CD4-positive, alpha-beta memory T cell (primary cell): ENCODE results near the gene PLGLB1. TPM values are rescaled to one million over a fixed set of nuclear protein-coding genes. Genes with fewer than 3 reads are reported as not detected.
"Not testable (repeated sequence)": the region's sequence is repeated elsewhere in the genome, so short reads cannot be mapped to it uniquely, and the experiment has no call there.

Experiments
- CTCF ChIA-PET: fragments of 350-600 bp; sonication (Branson Sonifier 250); formaldehyde crosslinking; loops from one replicate; lab custom pipeline; 2021; ENCODE audit warnings: inconsistent platforms; ENCODE audit not compliant: partially characterized antibody; lab: Charles Lee
- POLR2A ChIA-PET: fragments of 350-600 bp; sonication (Branson Sonifier 250); formaldehyde crosslinking; loops from one replicate; lab custom pipeline; 2021; ENCODE audit not compliant: partially characterized antibody; lab: Charles Lee
- DNase-seq, 5 donors: peaks; one replicate each; pipeline versions ENCODE4 v3.0.0 to v3.0.0-alpha.2; 2020 to 2022; ENCODE audit warnings: mixed read lengths in 1 of 5
- H3K27ac ChIP-seq: one replicate; pipeline ENCODE4 v1.7.0; 2013; ENCODE audit warnings: low read depth, low read length
- H3K27me3 ChIP-seq: 2 replicates; pipeline ENCODE4 v1.7.0; 2013; ENCODE audit warnings: mild to moderate bottlenecking, low read length, moderate library complexity; ENCODE audit not compliant: insufficient read depth
- H3K36me3 ChIP-seq: 2 replicates; pipeline ENCODE4 v1.7.0; 2013; ENCODE audit warnings: mild to moderate bottlenecking, low read length, moderate library complexity; ENCODE audit not compliant: insufficient read depth
- H3K4me1 ChIP-seq: 2 replicates; pipeline ENCODE4 v1.7.0; 2013; ENCODE audit warnings: mild to moderate bottlenecking, low read length, moderate library complexity; ENCODE audit not compliant: insufficient read depth
- H3K4me3 ChIP-seq, 2 donors: one replicate each; pipeline ENCODE4 v1.7.0; 2013; ENCODE audit warnings: low read length in 2 of 2, mild to moderate bottlenecking in 1 of 2
- H3K9me3 ChIP-seq, 2 donors: one replicate each; pipeline ENCODE4 v1.7.0; 2013; ENCODE audit warnings: low read length in 2 of 2, control low read depth in 1 of 2; ENCODE audit not compliant: control insufficient read depth in 1 of 2
- H3K27ac Mint-ChIP-seq, 7 donors: one replicate each; pipeline ENCODE4 v1.8.0; 2020 to 2021; ENCODE audit warnings: mixed read lengths in 7 of 7, mild to moderate bottlenecking in 6 of 7, inconsistent platforms in 3 of 7, moderate library complexity in 3 of 7
- H3K27me3 Mint-ChIP-seq, 2 donors: one replicate each; pipeline ENCODE4 v1.8.0; 2020 to 2021; ENCODE audit warnings: mixed read lengths in 2 of 2
- H3K36me3 Mint-ChIP-seq, 2 donors: one replicate each; pipeline ENCODE4 v1.8.0; 2020 to 2021; ENCODE audit warnings: mixed read lengths in 2 of 2, inconsistent platforms in 1 of 2, mild to moderate bottlenecking in 1 of 2
- H3K4me1 Mint-ChIP-seq, 4 donors: one replicate each; pipeline ENCODE4 v1.8.0; 2020 to 2021; ENCODE audit warnings: mixed read lengths in 4 of 4, mild to moderate bottlenecking in 1 of 4
- H3K4me3 Mint-ChIP-seq, 8 donors: one replicate each; pipeline ENCODE4 v1.8.0; 2020 to 2021; ENCODE audit warnings: mixed read lengths in 8 of 8, mild to moderate bottlenecking in 7 of 8, moderate library complexity in 6 of 8, inconsistent platforms in 3 of 8
- H3K9me3 Mint-ChIP-seq, 8 donors: one replicate each; pipeline ENCODE4 v1.8.0; 2020 to 2021; ENCODE audit warnings: mixed read lengths in 8 of 8, mild to moderate bottlenecking in 5 of 8, inconsistent platforms in 3 of 8, moderate library complexity in 1 of 8
- intact Hi-C: fragments of 100-400 bp; cut with micrococcal nuclease; formaldehyde crosslinking; loops from one replicate; pipeline ENCODE4 v1.15.1; 2023
- polyA plus RNA-seq, 2 donors: library from polyadenylated mRNA; unstranded; fragments of 300-500 nt; fragmentation: Illumina TruSeq; gene quantifications; one replicate each; pipeline ENCODE4 v1.2.3, GENCODE V29; 2021
- total RNA-seq, 2 experiments: library from RNA; stranded (reverse); gene quantifications; one replicate each; pipeline ENCODE4 v1.2.3, GENCODE V29; 2021

PLGLB1 gene
- total and polyA plus RNA-seq, 4 experiments from 2014 or later = 0.79 to 17.8 (median 6.9) TPM

DNA sequence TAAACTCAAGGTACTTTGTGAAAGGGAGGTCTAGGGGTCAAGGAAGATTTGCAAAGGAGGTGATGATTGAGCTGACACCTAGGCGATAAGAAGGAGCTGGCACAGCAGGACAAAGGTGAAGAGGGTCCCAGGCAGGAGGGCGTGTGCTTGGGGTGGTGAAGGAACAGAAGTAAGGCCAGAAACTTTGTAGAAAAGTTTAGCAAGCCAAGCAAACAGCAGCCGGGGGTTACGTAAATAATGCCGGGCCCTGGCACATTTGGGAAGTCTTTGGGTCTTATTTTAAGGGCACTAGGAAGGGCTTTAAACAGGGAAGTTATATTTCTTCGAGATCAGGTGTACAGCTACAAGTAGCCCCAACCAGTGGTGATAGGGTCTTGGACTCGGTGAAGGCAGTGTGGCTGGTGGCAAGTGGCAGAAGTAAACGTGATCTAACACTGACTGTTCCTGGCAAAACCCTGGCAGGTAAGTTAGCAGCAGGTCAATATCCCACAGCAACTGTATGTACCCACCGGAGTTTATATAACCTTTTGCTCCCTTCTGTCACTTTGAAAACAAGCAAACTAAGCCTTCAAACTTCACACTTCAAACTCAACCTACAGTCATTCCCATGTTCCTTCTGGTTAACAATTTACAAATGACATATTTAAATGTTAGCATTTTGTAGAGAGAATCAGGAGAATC is 7.0 kb downstream of the PLGLB1 start:
- H3K4me1 ChIP-seq, intact Hi-C loops, H3K27me3 Mint-ChIP-seq, H3K27ac Mint-ChIP-seq, POLR2A ChIA-PET, H3K9me3 ChIP-seq, CTCF ChIA-PET, H3K4me3 ChIP-seq, H3K36me3 Mint-ChIP-seq, H3K27me3 ChIP-seq, DNase-seq, H3K9me3 Mint-ChIP-seq, H3K4me1 Mint-ChIP-seq, H3K27ac ChIP-seq, H3K36me3 ChIP-seq, H3K4me3 Mint-ChIP-seq: not testable (repeated sequence)

GRCh38 chr2:87004398-87004797 is 17.2 kb downstream of the PLGLB1 start:
- H3K4me1 ChIP-seq, intact Hi-C loops, H3K4me3 Mint-ChIP-seq, H3K9me3 Mint-ChIP-seq, H3K36me3 Mint-ChIP-seq, POLR2A ChIA-PET, H3K4me1 Mint-ChIP-seq, DNase-seq, H3K36me3 ChIP-seq, H3K27ac Mint-ChIP-seq, CTCF ChIA-PET, H3K9me3 ChIP-seq, H3K27ac ChIP-seq, H3K4me3 ChIP-seq, H3K27me3 ChIP-seq, H3K27me3 Mint-ChIP-seq: not testable (repeated sequence)

Other genes starting within 250 kb of the PLGLB1 start
- gene CD8A, start 230.9 kb downstream of the PLGLB1 start, total RNA-seq = 1 to 10 TPM in 1 of 2 experiments, under 1 TPM in 1; 0.91 to 1.9 TPM
- 1 to 10 TPM in 1 of 2 donors, under 1 TPM in 1; 0.47 to 1.1 TPM for gene CD8A, start 230.9 kb downstream of the PLGLB1 start, polyA plus RNA-seq
- 1 to 10 TPM in 1 of 2 experiments, under 1 TPM in 1; 0.73 to 1.1 TPM for gene CD8B, start 160.0 kb downstream of the PLGLB1 start, total RNA-seq
- gene CD8B, start 160.0 kb downstream of the PLGLB1 start, polyA plus RNA-seq = under 1 TPM; 0.22 to 0.45 TPM
- gene RGPD1, start 79.7 kb downstream of the PLGLB1 start, total RNA-seq = 1 to 10 TPM; 3.4 TPM
- gene RGPD1, start 79.7 kb downstream of the PLGLB1 start, polyA plus RNA-seq = 1 to 10 TPM in 1 of 2 donors, under 1 TPM in 1; 0.95 to 3.7 TPM